IPS-18c (cell line): ENCODE measurements around the gene INTS7.
"Not testable (repeated sequence)": the region's sequence is repeated elsewhere in the genome, so short reads cannot be mapped to it uniquely, and the experiment has no call there.

Experiments used
- H3K4me3 ChIP-seq: 2 replicates; pipeline ENCODE4 v1.7.0; 2013; ENCODE audit warnings: low read depth, mild to moderate bottlenecking, low read length, moderate library complexity; ENCODE audit not compliant: insufficient read depth
- H3K9me3 ChIP-seq: one replicate; pipeline ENCODE4 v1.6.1; 2013; ENCODE audit warnings: mild to moderate bottlenecking, low read length, moderate library complexity; ENCODE audit not compliant: control insufficient read depth, insufficient read depth

The INTS7 gene

DNA sequence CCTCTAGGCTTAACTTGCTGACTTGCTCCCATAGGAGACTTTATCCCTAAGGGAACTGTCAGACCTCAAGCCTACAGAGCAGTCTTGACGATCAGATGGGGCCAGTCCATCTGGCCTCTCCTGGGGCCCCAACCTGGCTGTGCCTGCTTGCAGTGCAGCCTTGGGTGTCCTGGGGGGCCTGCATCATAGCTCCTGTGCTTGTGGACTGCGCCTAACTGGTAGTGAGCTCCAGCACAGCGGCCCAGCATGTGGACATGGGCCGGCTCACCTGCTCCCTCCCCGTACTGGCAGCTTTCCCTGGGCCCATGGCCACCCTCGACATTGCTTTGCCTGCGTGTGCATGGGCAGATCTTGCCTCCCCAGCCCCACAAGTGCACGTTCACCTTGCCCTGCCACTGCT lies 76.1 kb downstream of the INTS7 start:
- H3K4me3 ChIP-seq: no peak overlapping the region
- no peaks in the 10 kb centered on the region for H3K9me3 ChIP-seq

DNA sequence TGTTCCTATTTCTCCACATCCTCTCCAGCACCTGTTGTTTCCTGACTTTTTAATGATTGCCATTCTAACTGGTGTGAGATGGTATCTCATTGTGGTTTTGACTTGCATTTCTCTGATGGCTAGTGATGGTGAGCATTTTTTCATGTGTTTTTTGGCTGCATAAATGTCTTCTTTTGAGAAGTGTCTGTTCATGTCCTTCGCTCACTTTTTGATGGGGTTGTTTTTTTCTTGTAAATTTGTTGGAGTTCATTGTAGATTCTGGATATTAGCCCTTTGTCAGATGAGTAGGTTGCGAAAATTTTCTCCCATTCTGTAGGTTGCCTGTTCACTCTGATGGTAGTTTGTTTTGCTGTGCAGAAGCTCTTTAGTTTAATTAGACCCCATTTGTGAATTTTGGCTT lies 81.3 kb downstream of the INTS7 start:
- H3K9me3 ChIP-seq, H3K4me3 ChIP-seq: not testable (repeated sequence)

DNA sequence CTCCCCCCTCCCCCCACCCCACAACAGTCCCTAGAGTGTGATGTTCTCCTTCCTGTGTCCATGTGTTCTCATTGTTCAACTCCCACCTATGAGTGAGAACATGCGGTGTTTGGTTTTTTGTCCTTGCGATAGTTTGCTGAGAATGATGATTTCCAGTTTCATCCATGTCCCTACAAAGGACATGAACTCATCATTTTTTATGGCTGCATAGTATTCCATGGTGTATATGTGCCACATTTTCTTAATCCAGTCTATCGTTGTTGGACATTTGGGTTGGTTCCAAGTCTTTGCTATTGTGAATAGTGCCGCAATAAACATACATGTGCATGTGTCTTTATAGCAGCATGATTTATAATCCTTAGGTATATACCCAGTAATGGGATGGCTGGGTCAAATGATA lies 81.8 kb downstream of the INTS7 start:
- H3K4me3 ChIP-seq, H3K9me3 ChIP-seq: not testable (repeated sequence)

GRCh38 chr1:211952299-211952698 lies 83.1 kb downstream of the INTS7 start:
- no peak overlapping the region for H3K4me3 ChIP-seq

DNA sequence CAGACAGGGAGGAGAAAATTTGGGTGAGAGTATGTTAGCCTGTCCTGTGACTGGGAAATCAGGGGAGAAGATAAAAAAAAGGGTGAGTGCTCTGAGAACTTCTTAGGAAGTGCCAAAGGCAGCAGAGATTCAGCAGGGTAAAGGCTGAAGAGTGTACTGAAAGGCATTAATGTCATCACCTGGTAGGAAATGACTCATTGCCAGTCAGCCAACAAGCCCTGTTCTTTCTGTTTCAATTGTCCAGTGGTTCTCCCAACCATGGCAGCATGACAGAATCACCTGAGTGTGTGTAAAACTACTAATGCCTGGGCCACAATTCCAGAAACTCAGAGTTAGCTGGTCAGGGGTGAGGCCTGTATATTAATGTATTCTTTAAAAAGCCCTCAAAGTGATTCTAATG lies 83.5 kb downstream of the INTS7 start:
- H3K4me3 ChIP-seq: no peak overlapping the region
- H3K9me3 ChIP-seq: no peaks in the 10 kb centered on the region

More at GRCh38 chr1:211952299-211952698, 83.1 kb downstream of the INTS7 start:
- no peaks in the 10 kb centered on the region for H3K9me3 ChIP-seq

DNA sequence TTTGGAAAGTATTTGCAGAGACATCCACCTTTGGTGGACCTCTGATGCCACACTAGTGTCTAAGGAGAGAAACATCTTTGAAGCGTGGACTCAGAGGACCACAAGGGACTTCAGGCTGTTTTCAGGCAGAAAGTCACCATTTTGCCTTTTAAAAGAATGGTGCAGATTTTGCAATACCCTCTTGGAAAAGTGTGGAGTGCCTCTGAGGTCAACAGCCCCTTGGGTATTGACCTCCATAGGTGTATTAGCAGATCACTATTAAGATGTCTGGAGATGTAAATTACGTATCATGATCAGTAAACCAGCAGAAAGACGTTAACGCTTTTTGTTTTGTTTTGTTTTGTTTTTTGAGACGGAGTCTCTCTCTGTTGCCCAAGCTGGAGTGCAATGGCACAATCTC lies 87.0 kb downstream of the INTS7 start:
- Histone ChIP-seq H3K9me3 (no peaks in the 10 kb centered on the region), H3K4me3 (no peak overlapping the region)

DNA sequence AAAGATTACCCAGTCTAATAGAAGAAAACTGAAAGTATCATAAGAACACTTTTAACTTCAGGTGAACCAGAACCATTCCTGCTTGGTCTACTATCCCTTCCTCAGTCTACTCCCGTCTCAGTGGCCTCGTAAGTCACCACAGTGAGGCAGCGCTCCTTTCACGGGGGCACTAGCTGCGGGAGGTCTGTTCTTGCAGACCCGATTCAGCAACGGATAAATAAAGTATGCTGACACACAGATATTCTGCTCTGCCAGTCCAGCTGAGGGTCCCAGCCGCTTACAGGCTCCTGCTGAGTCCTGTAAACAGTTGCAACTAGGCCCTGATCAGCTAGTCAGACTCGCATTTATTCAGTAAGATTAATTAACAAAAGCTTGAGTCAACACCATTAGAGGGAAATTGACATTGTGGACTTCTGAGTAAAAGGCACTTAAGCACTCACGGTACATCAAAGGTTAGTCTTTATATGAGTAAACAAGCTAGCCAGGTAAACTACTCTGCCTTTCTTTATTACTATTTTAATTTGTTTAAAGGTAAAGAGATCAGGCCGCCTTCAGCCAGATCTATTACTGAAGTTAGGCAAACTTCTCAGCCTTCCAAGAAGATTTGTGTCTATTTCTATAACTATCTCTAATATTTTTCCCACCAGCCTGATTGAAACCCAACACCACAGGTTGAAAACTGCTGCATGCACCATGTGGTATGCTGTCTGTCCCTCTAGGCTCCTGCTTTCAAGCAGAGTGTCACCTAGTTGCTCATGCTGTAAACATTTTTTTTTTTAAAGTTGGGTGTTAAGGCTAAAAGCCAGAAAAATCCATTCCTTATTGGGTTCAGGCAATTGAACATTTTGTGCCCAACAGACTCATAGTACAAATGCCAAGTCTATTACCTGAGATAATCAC lies 87.7 kb downstream of the INTS7 start:
- no peak overlapping the region for H3K4me3 ChIP-seq

GRCh38 chr1:211944733-211945500 lies 90.4 kb downstream of the INTS7 start:
- H3K4me3 ChIP-seq: no peak overlapping the region
- H3K9me3 ChIP-seq: no peaks in the 10 kb centered on the region

More for the DNA sequence above, 87.7 kb downstream of the INTS7 start:
- no peaks in the 10 kb centered on the region for H3K9me3 ChIP-seq

- H3K4me3 ChIP-seq: no peak overlapping the region
- H3K9me3 ChIP-seq: no peaks in the 10 kb centered on the region
Measured at GRCh38 chr1:211942583-211942982, 92.8 kb downstream of the INTS7 start.

DNA sequence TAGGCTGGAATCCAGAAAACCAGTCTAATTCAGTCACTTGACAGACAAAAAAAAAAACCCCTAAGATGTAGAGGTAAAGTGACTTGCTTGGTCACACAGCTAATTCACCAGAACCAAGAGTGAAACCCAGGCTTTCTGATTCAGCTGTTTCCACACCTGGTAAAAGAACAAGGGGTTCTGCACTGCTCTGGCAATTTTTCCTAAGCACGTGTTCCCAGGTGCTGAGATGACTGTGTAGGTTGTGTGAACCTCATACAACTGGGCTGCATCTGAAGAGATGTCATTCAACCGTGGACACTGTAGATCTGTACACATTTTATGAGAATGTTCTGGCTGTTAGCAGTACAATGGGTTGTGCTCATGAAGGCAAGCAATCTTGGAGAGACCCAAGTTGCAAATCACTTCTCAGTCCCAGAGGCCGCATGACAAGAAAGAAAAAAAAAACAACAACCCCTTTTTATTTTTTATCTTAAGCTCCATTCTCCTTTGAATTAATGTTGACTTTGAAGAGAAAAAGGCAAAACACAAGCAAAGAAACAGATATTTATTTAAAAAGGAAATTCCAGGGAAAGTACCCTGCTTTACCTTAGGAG lies 95.4 kb downstream of the INTS7 start:
- Histone ChIP-seq H3K9me3 (no peaks in the 10 kb centered on the region), H3K4me3 (no peak overlapping the region)

GRCh38 chr1:211938561-211938997 lies 96.8 kb downstream of the INTS7 start:
- no peak overlapping the region for H3K4me3 ChIP-seq

DNA sequence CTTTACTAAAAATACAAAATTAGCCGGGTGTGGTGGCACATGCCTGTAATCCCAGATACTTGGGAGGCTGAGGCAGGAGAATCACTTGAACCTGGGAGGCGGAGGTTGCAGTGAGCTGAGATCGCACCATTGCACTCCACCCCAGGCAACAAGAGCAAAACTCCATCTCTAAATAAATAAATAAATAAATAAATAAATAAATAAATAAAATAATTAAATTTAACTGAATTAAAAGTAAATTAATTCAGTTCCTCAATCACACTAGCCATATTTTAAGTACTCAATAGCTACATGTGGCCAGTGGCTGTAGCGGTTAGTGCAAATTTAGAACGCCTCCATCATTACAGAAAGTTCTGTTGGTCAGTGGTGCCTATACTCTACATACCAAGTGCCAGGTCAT lies 97.9 kb downstream of the INTS7 start:
- H3K9me3 ChIP-seq: not testable (repeated sequence)

More at GRCh38 chr1:211938561-211938997, 96.8 kb downstream of the INTS7 start:
- no peaks in the 10 kb centered on the region for H3K9me3 ChIP-seq

GRCh38 chr1:211935448-211935970 lies 99.8 kb downstream of the INTS7 start:
- no peak overlapping the region for H3K4me3 ChIP-seq

More for the DNA sequence above, 97.9 kb downstream of the INTS7 start:
- H3K4me3 ChIP-seq: not testable (repeated sequence)

GRCh38 chr1:211933946-211934714 lies 101.2 kb downstream of the INTS7 start:
- H3K9me3 ChIP-seq: no peaks in the 10 kb centered on the region
- H3K4me3 ChIP-seq: no peak overlapping the region

More at GRCh38 chr1:211935448-211935970, 99.8 kb downstream of the INTS7 start:
- no peaks in the 10 kb centered on the region for H3K9me3 ChIP-seq

DNA sequence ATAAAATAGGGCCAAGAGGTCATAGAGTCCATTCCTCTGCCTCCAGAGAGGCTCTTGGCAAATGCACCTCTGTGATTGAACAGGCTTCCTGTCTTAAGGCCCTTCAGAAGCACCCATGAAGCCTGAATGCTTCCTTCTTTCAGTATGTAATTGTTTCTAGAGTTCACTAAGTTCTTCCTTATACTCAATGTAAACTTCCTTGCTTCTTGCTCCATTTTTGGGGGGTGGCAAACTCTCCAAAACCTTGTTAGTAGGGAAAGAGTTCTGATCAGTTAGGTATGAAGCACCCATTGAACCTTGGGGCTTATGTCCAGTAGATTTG lies 102.5 kb downstream of the INTS7 start:
- H3K9me3 ChIP-seq: no peaks in the 10 kb centered on the region
- no peak overlapping the region for H3K4me3 ChIP-seq

DNA sequence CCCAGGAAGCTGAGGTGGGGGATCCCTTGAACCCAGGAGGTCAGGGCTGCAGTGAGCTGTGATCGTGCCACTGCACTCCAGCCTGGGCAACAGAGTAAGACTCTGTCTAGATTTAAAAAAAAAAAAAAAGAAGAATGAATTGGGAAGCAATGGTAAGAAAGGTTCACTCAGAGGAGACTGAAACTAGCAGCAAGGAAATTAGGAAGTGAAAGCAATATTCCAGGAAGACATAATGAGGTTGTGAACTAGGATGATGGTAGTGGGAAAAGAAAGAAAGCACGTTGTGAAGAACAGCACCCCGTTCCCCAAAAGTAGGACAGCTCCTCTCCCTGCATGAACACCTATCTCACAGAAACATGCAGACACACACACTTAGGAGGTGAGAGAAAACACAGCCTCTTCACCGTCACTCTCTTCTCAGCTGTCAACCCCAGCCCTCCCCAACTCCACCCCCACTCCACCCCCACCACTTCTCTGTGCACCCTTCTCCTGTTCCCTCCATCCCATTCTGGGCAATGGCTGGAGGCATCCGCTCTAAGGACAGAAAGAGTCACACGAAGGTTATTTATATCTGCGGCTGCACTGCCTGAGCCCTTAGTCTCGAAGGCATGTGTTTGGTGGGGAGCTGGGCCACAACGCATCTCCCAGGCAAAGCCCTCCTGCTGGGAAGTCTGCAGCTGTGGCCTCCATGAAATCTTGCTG lies 103.0 kb downstream of the INTS7 start:
- Histone ChIP-seq H3K9me3 (no peaks in the 10 kb centered on the region), H3K4me3 (no peak overlapping the region)
